Measurements from ENCODE around the gene ING5.

The ING5 gene

GRCh38 chr2:241672243-241673188 lies 29.3 kb upstream of the ING5 start:
- ATAC-seq (no peak), DNase-seq (no peak)

DNA sequence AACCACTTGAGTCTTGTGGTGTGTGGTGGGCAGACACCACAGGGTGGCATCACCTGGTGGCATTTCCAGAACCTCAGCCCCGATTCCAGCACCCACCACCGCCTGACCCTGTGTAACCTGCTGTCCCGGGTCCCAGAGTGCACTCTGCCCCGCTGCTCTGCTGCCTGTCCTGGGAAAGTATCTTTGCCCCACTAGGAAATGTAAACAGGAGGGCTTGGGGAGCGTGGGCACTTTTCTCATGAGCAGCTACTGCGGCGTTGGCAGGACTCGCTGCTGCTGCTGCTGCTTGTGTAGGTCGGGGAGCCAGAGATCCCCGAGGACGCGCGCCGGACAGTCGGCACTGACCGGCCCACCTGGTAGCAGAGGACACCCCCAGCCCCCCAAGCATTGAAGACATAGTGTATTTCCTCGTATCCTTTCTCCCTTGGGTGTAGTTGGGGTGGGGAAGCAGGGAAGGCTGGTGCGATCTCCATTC lies 28.6 kb upstream of the ING5 start:
- ATAC-seq (no peak), DNase-seq (peak; percentile 17)

- DNase-seq: no peak
- no peak for ATAC-seq
These were observed 27.8 kb upstream of the ING5 start for GRCh38 chr2:241673797-241674725.

- DNase-seq (no peak), ATAC-seq (no peak)
These were observed 26.0 kb upstream of the ING5 start for GRCh38 chr2:241675885-241676284.

DNA sequence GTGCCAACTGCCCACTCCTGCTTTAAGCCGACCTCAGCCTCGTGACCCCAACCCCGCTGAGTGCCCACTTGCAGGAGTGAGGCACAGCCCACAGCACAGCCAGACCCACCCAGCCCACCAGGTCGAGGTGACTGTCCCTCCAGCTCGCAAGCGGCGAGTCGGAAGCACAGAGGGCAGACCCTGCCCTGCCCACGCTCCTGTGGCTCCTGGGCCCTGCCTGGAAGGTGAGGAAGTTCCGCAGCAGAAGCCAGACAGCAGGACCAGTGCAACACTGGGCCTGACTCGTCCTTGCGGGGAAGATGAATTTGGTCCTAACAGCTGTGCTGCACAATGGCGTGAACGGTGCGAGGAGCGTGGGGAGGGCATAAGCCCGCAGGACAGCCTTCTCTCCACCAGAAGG lies 25.2 kb upstream of the ING5 start:
- no peak for ATAC-seq
- DNase-seq: no peak

GRCh38 chr2:241677392-241677791 lies 24.4 kb upstream of the ING5 start:
- no peak for ATAC-seq

DNA sequence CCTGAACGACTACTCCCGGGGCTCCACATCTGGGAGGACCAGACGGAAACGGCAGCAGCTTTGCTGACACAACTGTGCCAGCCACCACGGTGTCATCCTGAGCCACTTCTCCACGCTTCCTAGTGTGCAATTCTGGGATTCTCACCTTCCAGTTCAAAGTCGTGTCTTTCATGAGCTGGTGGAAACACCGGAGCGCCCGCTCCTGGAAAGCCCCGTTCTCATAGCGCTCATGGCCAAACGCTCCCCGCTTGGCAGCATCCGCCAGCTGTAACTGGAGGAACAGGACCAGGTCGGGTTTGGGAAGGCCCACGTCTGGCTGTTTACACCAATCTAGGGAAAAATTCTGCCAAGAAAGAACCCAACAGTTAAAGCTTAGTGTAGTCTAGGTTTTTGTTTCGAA lies 23.5 kb upstream of the ING5 start:
- ATAC-seq (no peak), DNase-seq (no peak)

More at GRCh38 chr2:241677392-241677791, 24.4 kb upstream of the ING5 start:
- no peak for DNase-seq

DNA sequence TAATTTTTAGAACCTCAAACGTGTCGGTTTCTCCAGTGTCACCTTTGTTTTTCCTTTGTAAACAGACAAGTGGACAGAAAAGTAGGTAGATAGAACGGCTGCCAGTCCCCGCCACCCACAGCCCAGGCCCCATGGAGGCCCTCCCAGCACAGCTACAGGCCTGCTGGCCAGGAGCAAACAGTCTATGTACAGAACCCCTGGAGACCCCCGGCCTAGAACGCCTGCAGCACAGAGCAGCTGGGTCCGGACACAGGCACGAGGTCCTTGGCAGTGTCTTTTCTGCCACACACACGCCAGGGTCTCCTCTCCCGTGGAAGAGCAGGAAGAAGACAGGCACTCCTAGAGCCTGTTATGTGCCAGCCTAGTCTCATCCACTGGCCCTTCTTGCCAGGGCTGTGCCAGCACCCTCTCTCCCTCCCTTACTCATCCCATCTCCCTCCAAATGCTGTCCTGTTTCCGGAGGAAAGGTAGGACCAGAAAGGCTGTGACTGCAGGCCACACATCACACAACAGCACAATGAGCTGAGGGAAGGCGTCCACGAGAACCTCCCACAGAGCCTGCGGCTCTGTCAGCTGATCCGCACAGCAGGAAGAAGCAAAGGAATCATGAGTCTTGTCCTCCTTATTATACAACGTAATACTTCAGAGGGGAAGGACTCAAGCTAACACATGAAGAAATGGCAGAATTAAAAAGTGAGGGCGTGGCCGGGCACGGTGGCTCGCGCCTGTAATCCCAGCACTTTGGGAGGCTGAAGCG lies 22.9 kb upstream of the ING5 start:
- ATAC-seq (no peak), DNase-seq (no peak)

- DNase-seq (no peak), ATAC-seq (no peak)
These were observed 21.8 kb upstream of the ING5 start for GRCh38 chr2:241680044-241680443.

DNA sequence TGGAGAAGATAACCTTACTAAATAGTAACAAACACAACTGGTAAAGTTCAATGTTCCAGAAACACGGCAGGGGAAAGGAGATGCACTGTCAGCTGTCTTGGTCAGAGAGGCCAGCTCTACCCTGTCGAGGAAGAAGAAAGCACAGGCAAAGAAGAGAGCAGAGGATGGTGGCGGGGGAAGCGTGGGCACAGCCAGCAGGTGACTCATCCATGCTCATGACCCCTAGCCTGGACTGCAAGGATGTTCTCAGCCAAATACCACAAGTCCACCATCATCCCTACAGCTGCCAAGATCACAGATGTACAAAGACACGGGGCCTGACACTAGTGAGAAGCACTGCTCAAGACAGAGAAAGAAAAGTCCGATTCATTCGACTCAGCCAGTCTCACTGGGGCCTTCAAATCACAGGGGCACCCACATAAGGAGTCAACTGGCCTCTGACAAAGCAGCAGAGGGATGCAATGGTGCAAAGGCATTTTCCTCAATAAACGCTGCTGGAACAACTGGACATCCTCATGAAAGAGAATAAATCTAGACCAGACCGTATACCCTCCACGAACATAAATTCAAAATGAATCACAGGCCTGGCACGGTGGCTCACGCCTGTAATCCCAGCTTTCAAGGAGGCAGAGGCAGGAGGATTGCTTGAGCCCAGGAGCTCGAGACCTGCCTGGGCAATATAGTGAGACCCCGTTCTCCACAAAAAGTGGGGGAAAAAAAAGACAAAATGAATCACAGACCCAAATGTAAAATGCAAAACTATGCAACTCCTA lies 20.8 kb upstream of the ING5 start:
- ATAC-seq (no peak), DNase-seq (no peak)

- DNase-seq (peak; percentile 40), ATAC-seq (no peak)
These were observed 15.6 kb upstream of the ING5 start for GRCh38 chr2:241686324-241686649.

DNA sequence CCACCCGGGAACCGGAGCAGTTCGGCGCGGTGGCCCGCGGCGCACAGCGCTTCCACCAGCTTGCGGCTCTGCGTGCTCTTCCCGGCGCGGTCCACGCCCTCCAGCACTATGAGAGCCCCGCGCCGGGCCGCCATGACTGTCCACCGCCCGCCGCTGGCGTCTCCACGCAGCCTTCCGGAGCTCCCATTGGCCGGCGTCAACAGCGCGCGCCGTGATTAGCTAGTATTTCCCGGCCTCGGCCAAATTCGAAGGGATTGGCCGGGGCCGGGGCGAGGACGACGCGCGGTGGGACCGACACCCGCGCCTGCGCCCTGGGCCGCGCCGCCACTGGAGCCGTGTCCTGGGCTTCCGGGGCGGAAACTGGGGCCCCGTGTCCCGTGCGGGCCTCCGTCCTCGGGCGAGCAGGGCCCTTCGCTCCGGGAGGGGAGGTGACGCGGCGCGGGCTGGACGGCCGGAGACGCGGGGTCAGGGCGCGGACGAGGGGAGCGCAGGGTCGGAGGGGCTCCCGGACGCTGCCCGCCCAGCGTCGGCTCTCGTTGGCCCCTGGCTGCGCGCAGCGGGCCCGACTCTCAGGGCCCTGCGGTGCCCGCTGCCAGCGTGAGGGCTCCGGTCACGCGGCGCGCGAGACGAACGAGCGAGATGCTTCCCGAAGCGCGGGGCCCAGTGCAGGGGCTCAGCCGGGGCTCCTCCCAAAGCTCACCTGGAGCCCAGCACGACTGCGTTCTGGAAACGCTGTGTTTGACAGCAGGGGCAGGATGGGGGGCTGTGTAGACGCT lies 15.0 kb upstream of the ING5 start, which contains the start of gene DTYMK:
DTYMK (minus strand) TSS at position 166 of the 776 bp plus-strand sequence; CDS start at position 134, 32 bp downstream.
- DNase-seq: peak; percentile 98
- peak; percentile 97 for ATAC-seq

- ATAC-seq (no peak), DNase-seq (no peak)
These were observed 12.5 kb upstream of the ING5 start for GRCh38 chr2:241689306-241689705.

- ATAC-seq: no peak
- no peak for DNase-seq
These were observed 11.6 kb upstream of the ING5 start for GRCh38 chr2:241690202-241690717.

GRCh38 chr2:241692448-241692847 lies 9.4 kb upstream of the ING5 start:
- ATAC-seq (no peak), DNase-seq (no peak)

- DNase-seq: no peak
- no peak for ATAC-seq
These were observed 6.2 kb upstream of the ING5 start for GRCh38 chr2:241695651-241696050.

DNA sequence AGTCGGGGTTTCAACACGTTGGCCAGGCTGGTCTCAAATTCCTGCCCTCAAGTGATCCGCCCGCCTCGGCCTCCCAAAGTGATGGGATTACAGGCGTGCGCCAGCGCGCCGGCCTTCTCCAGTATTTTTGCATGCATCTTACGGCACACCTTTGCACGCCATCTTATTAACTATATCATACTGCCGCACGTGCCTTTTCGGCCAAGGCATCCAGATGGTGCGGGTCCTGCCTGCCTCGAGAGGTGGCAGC lies 765 bp upstream of the ING5 start:
- ATAC-seq: no peak
- no peak for DNase-seq

DNA sequence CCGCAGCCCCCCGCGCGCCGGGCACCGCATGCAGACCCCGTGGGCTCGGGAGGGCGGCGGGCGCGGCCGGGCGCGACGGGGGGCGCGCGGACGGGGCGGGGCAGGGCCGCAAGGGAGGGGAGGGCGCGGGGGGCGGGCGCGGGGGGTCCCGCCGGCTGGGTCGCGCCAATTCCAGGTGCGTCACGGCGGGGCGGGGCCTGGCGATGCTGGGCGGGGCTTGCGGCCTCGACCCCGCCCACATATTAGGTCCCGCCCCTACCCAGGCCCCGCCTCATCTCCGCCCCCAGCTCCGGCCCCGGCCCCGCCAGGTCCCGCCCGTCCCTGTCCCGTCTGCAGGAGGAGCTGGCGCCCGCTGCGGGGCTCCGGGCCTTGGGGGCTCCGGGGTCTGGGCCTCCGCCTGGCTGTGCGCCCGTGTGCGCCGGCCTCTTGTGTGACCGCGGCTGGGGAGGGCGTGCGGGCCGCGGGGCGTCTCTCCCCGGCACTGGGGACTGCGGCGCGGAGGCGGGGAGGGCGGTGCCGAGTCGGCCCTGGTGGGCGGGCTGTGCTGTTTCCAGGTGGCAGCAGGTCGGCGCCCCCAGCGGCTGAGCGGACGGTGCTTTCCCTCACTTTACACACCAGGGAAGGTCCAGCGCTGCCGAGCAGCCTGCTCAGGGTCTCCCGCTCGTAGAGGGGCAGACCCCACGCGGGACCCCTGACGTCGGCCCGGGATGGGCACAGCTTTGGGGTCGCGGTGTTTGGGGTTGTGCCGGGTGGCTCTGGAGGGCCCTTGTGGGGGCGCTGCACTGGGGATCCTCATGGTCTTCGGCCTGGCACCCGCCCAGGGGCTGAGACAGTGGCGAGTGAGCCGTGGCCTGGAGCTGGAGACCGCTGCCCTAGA lies 554 bp downstream of the ING5 start:
- ATAC-seq (peak; percentile 69), DNase-seq (peak; percentile 92)

- ATAC-seq: no peak
- no peak for DNase-seq
These were observed 1.3 kb downstream of the ING5 start for GRCh38 chr2:241703032-241703604.
